ENCODE results near the gene TRUB2. TPM values are rescaled to one million over a fixed set of nuclear protein-coding genes. Genes with fewer than 3 reads are reported as not detected.

TRUB2 gene
- total and polyA plus RNA-seq, 2 of the 8 experiments (the other 6 are each of a cell fraction or from before 2014, with no cell fraction given), result 20.7 to 37.8 TPM

GRCh38 chr9:128369024-128369706 lies 46.9 kb upstream of the TRUB2 start (continued):
- TF ChIP-seq EP300 (IDR thresholded peaks at IDR 0.05; ENCODE audit: borderline replicate concordance in 1 of 2, low read depth in 2 of 2, low read length in 2 of 2), result no peak
- no peak for TF ChIP-seq BCL11A (IDR thresholded peaks at IDR 0.05; ENCODE audit: low read depth in 2 of 2, low read length in 2 of 2)
- TF ChIP-seq KDM1A (IDR thresholded peaks at IDR 0.05; ENCODE audit: borderline replicate concordance, low read length), result no peak
- TF ChIP-seq ATF2 (IDR thresholded peaks at IDR 0.05; ENCODE audit: low read length), result no peak
- no peak for TF ChIP-seq GTF2F1 (IDR thresholded peaks at IDR 0.05; ENCODE audit: borderline replicate concordance, low read depth, low read length)
- TF ChIP-seq HDAC2 (IDR thresholded peaks at IDR 0.05; ENCODE audit: borderline replicate concordance in 1 of 2, low read depth in 2 of 2, low read length in 2 of 2), result no peak
